K562 (cell line): Measurements from ENCODE around the gene PRRC2B. TPM values are rescaled to one million over a fixed set of nuclear protein-coding genes. Genes with fewer than 3 reads are reported as not detected.
A peak's percentile ranks its signal among the peaks of the same experiment; 100 is the strongest.

Source experiments
- ATF7 ChIP-seq: fragments of 450-650 bp; IDR thresholded peaks from 2 replicates; pipeline ENCODE4 v1.7.1; 2014; ENCODE audit warnings: mild to moderate bottlenecking, moderate library complexity
- CTBP1 ChIP-seq: fragments of 450-650 bp; IDR thresholded peaks from 2 replicates; pipeline ENCODE4 v1.6.1; 2016; ENCODE audit warnings: borderline replicate concordance
- GATA2 ChIP-seq: sonication (generic); formaldehyde crosslinking; IDR thresholded peaks from 2 replicates; pipeline ENCODE4 v1.4.0; 2020; ENCODE audit warnings: mild to moderate bottlenecking, missing genetic modification reagents
- KAT8 ChIP-seq: fragments of 450-650 bp; IDR thresholded peaks from 2 replicates; pipeline ENCODE4 v1.6.1; 2016; ENCODE audit warnings: low read depth, mild to moderate bottlenecking
- L3MBTL2 ChIP-seq: fragments of 450-650 bp; IDR thresholded peaks from 2 replicates; pipeline ENCODE4 v1.6.1; 2016; ENCODE audit warnings: mild to moderate bottlenecking, moderate library complexity
- MAFK ChIP-seq: IDR thresholded peaks from 2 replicates; pipeline ENCODE4 v1.6.1; 2011; ENCODE audit warnings: low read length, improper control_type of control experiment
- RBBP5 ChIP-seq: fragments of 200-600 bp; sonication (generic); IDR thresholded peaks from 2 replicates; pipeline ENCODE4 v1.6.1; 2012; ENCODE audit warnings: borderline replicate concordance, mild to moderate bottlenecking, low read length, control low read depth, inconsistent platforms; ENCODE audit not compliant: insufficient read depth, poor library complexity, severe bottlenecking
- REST ChIP-seq, 2 experiments: fragments of 450-650 bp; formaldehyde crosslinking in 1 of 2; IDR thresholded peaks; 2 replicates each; pipeline versions ENCODE4 v1.4.0 to v1.6.1; 2014 to 2020; ENCODE audit warnings: mild to moderate bottlenecking in 2 of 2, borderline replicate concordance in 1 of 2, low read depth in 1 of 2
- SNIP1 ChIP-seq: fragments of 450-650 bp; IDR thresholded peaks from 2 replicates; pipeline ENCODE4 v1.7.1; 2017; ENCODE audit warnings: low read depth, mild to moderate bottlenecking
- SRF ChIP-seq, 2 experiments: fragments of 250-450, 450-650 bp in 1 of 2; sonication (Bioruptor Pico) in 1 of 2; sonication (generic) in 1 of 2; formaldehyde crosslinking; IDR thresholded peaks; 2 replicates each; pipeline versions ENCODE4 v1.5.0 to v1.5.1; 2020 to 2022; ENCODE audit warnings: mild to moderate bottlenecking in 1 of 2, missing genetic modification reagents in 1 of 2
- SRSF1 ChIP-seq: fragments of 200-400 bp; formaldehyde crosslinking; IDR thresholded peaks from 2 replicates; pipeline ENCODE4 v1.6.1; 2017; ENCODE audit warnings: mild to moderate bottlenecking, low read depth, low read length, moderate library complexity
- TCF15 ChIP-seq: fragments of 250-450 bp; sonication (Bioruptor Pico); IDR thresholded peaks from 2 replicates; pipeline ENCODE4 v1.8.0; 2022; ENCODE audit warnings: moderate library complexity, mild to moderate bottlenecking, inconsistent platforms
- TRIM25 ChIP-seq: fragments of 450-650 bp; IDR thresholded peaks from 2 replicates; pipeline ENCODE4 v1.7.0; 2016; ENCODE audit warnings: borderline replicate concordance
- ZBTB7A ChIP-seq: IDR thresholded peaks from 2 replicates; pipeline ENCODE4 v1.6.1; 2011; ENCODE audit warnings: low read depth, mild to moderate bottlenecking, low read length, moderate library complexity, borderline replicate concordance; ENCODE audit not compliant: control insufficient read depth
- ZNF239 ChIP-seq: fragments of 250-450 bp; sonication (Bioruptor Pico); IDR thresholded peaks from 2 replicates; pipeline ENCODE4 v1.4.0; 2020; ENCODE audit warnings: mild to moderate bottlenecking
- ZNF583 ChIP-seq: fragments of 250-450 bp; sonication (Bioruptor Pico); IDR thresholded peaks from 2 replicates; pipeline ENCODE4 v1.4.0; 2020
- ZNF699 ChIP-seq: fragments of 250-450 bp; sonication (Bioruptor Pico); IDR thresholded peaks from 2 replicates; pipeline ENCODE4 v1.8.0; 2021; ENCODE audit warnings: mild to moderate bottlenecking, moderate library complexity; ENCODE audit not compliant: insufficient replicate concordance
- ZSCAN32 ChIP-seq: fragments of 450-650 bp; formaldehyde crosslinking; IDR thresholded peaks from 2 replicates; pipeline ENCODE4 v1.4.0; 2020; ENCODE audit warnings: mild to moderate bottlenecking, moderate library complexity
- polyA plus RNA-seq, 8 experiments: library from polyadenylated mRNA; depleted of rRNA in 4 of 8; stranded (reverse) in 5 of 8; unstranded in 3 of 8; fragments of >200 nt; fragmentation: Nextera tagmentation in 2 of 8; fragmentation: Illumina TruSeq in 1 of 8; extraction: Ambion mirVana in 2 of 8; extraction: Trizol in 1 of 8; gene quantifications; 2 replicates each; pipeline versions ENCODE4 v1.2.1 to v1.2.3, GENCODE V29; 2011 to 2014; ENCODE audit warnings: inconsistent platforms in 1 of 8, missing spikeins in 1 of 8
- total RNA-seq, 7 experiments: library from RNA; depleted of rRNA in 6 of 7; stranded (reverse); fragments of >200 nt in 6 of 7; fragmentation: Illumina TruSeq in 2 of 7; extraction: Trizol in 2 of 7; gene quantifications; 2 replicates each; pipeline versions ENCODE4 v1.2.1 to v1.2.3, GENCODE V29; 2011 to 2021; ENCODE audit warnings: low replicate concordance in 1 of 7

PRRC2B gene
- total and polyA plus RNA-seq, 9 of the 15 experiments (the other 6 are each of a cell fraction or from before 2014, with no cell fraction given) = 0.34 to 125 (median 30.9) TPM

- TF ChIP-seq TRIM25 = no peak
- no peak for TF ChIP-seq ZNF699 (CRISPR knock-in tag)
- no peak for TF ChIP-seq SRF (CRISPR knock-in tag; IDR thresholded peaks at IDR 0.05)
- peak; percentile 84; the same call in 1 of the 2 replicates for TF ChIP-seq ZBTB7A
- no peak for TF ChIP-seq L3MBTL2
- no peak for TF ChIP-seq ZNF239 (CRISPR knock-in tag)
- no peak for TF ChIP-seq ZNF583 (CRISPR knock-in tag)
- TF ChIP-seq SNIP1 = no peak
- TF ChIP-seq SRSF1 = no peak
- no peak for TF ChIP-seq GATA2 (CRISPR knock-in tag)
- no peak for TF ChIP-seq KAT8
- peak; percentile 34; the same call in 1 of the 2 replicates for TF ChIP-seq ATF7
- no peak for TF ChIP-seq REST (IDR thresholded peaks at IDR 0.05; ENCODE audit: borderline replicate concordance)
- 0 out of 2 replicates have a peak, but pooled peaks have one; percentile 33 for TF ChIP-seq REST (CRISPR knock-in tag; IDR thresholded peaks at IDR 0.05; ENCODE audit: low read depth)
- no peak for TF ChIP-seq ZSCAN32 (CRISPR knock-in tag)
- peak; percentile 10 for TF ChIP-seq RBBP5
- TF ChIP-seq MAFK = no peak
- no peak for TF ChIP-seq TCF15 (CRISPR knock-in tag)
- peak; percentile 15; the same call in 1 of the 2 replicates for TF ChIP-seq CTBP1
These were observed 724 bp downstream of the PRRC2B start (continued) for GRCh38 chr9:131394464-131395156.
